Common myeloid progenitor, CD34-positive (primary cell): Measurements from ENCODE around the gene CLMN.

ENCODE experiments used
- CTCF ChIA-PET: fragments of 350-600 bp; sonication (Branson Sonifier 250); formaldehyde crosslinking; loops from one replicate; lab custom pipeline; 2021; ENCODE audit warnings: antibody characterized with exemption; lab: Charles Lee
- POLR2A ChIA-PET: fragments of 350-600 bp; sonication (Branson Sonifier 250); formaldehyde crosslinking; loops from one replicate; lab custom pipeline; 2021; ENCODE audit warnings: antibody characterized with exemption; lab: Charles Lee
- DNase-seq, 3 donors: peaks; one replicate each; pipeline versions ENCODE4 v3.0.0 to v3.0.0-alpha.2; 2013
- H3K27ac ChIP-seq, 2 experiments: 1 replicate in 1 of 2; 2 replicates in 1 of 2; pipeline ENCODE4 v1.7.0; 2013; ENCODE audit warnings: inconsistent platforms in 2 of 2, low read length in 2 of 2, mild to moderate bottlenecking in 2 of 2, low read depth in 1 of 2, moderate library complexity in 1 of 2; ENCODE audit not compliant: severe bottlenecking in 2 of 2, insufficient read depth in 1 of 2, poor library complexity in 1 of 2
- H3K27me3 ChIP-seq, 5 experiments: replicated peaks in 2 of 5; 1 replicate in 3 of 5; 2 replicates in 2 of 5; pipeline versions ENCODE4 v1.6.1 to v1.7.0; 2013; ENCODE audit warnings: low read length in 4 of 5, mild to moderate bottlenecking in 2 of 5, moderate library complexity in 2 of 5, inconsistent platforms in 1 of 5; ENCODE audit not compliant: insufficient read depth in 5 of 5, control insufficient read depth in 4 of 5
- H3K36me3 ChIP-seq, 4 experiments: 1 replicate in 2 of 4; 2 replicates in 2 of 4; pipeline versions ENCODE4 v1.6.1 to v1.7.0; 2013; ENCODE audit warnings: low read length in 3 of 4, control low read depth in 1 of 4, mild to moderate bottlenecking in 1 of 4; ENCODE audit not compliant: control insufficient read depth in 4 of 4, insufficient read depth in 4 of 4
- H3K4me1 ChIP-seq, 4 experiments: 1 replicate in 3 of 4; 2 replicates in 1 of 4; pipeline versions ENCODE4 v1.6.1 to v1.7.1; 2013; ENCODE audit warnings: low read length in 3 of 4, mild to moderate bottlenecking in 3 of 4, control low read depth in 1 of 4, inconsistent platforms in 1 of 4, moderate library complexity in 1 of 4; ENCODE audit not compliant: control insufficient read depth in 4 of 4, insufficient read depth in 4 of 4; ENCODE audit errors: control extremely low read depth in 1 of 4
- H3K4me3 ChIP-seq, 7 experiments: 1 replicate in 4 of 7; 2 replicates in 3 of 7; pipeline versions ENCODE4 v1.5.1 to v1.7.0; 2013; ENCODE audit warnings: mild to moderate bottlenecking in 7 of 7, low read length in 6 of 7, moderate library complexity in 6 of 7, inconsistent platforms in 2 of 7, low read depth in 2 of 7, control low read depth in 1 of 7; ENCODE audit not compliant: insufficient read depth in 4 of 7, control insufficient read depth in 1 of 7; ENCODE audit errors: extremely low read depth in 1 of 7
- H3K9me3 ChIP-seq, 5 experiments: 1 replicate in 4 of 5; 2 replicates in 1 of 5; pipeline versions ENCODE4 v1.6.1 to v1.7.1; 2013; ENCODE audit warnings: low read length in 4 of 5, mild to moderate bottlenecking in 2 of 5, inconsistent platforms in 1 of 5, low read depth in 1 of 5, moderate library complexity in 1 of 5; ENCODE audit not compliant: control insufficient read depth in 4 of 5, insufficient read depth in 2 of 5; ENCODE audit errors: control extremely low read depth in 1 of 5
- WGBS: methylation state at CpG from one replicate; pipeline ENCODE4 v1.1.5; 2013; ENCODE audit not compliant: insufficient coverage; 5-methylcytosine and 5-hydroxymethylcytosine counted together

The CLMN gene

GRCh38 chr14:95173518-95173917 is 146.2 kb downstream of the CLMN start:
- CTCF ChIA-PET, result interaction anchor here (1.5 to 5.7 kb wide), 4 partner anchors 11 to 25 kb away, joined by 4 to 27 read pairs (median 8); no protein-coding TSS in a partner anchor
- Histone ChIP-seq H3K36me3 (no peaks in the 10 kb centered on the region), H3K27ac (no peak overlapping the region), H3K4me3 (no peak overlapping the region), H3K9me3 (no peaks in the 10 kb centered on the region), H3K27me3 (no peaks in the 10 kb centered on the region), H3K4me1 (peaks cover 0 to 11% (median 4%) of the 10 kb centered on the region in 4 experiments)
- DNase-seq, result no peak
- POLR2A ChIA-PET, result no interaction called here

- CTCF ChIA-PET, result interaction anchor here (1.4 kb wide), 1 partner anchor 18 kb away, joined by 5 read pairs; no protein-coding TSS in a partner anchor
These were observed 152.5 kb downstream of the CLMN start for GRCh38 chr14:95167177-95167576.

GRCh38 chr14:95165517-95165916 is 154.2 kb downstream of the CLMN start:
- 100% methylated on average over 1 of the region's 3 CpGs for WGBS
- Histone ChIP-seq H3K36me3 (no peaks in the 10 kb centered on the region), H3K4me1 (peaks cover 0 to 11% (median 0%) of the 10 kb centered on the region in 4 experiments), H3K27me3 (no peaks in the 10 kb centered on the region), H3K4me3 (no peak overlapping the region), H3K9me3 (peaks cover 0 to 7% (median 6%) of the 10 kb centered on the region in 5 experiments), H3K27ac (no peak overlapping the region)
- no peak for DNase-seq
- POLR2A ChIA-PET, result interaction anchor here (0.6 kb wide), 1 partner anchor 30 kb away, joined by 3 read pairs; no protein-coding TSS in a partner anchor
- CTCF ChIA-PET, result interaction anchor here (1.4 kb wide), 1 partner anchor 19 kb away, joined by 5 read pairs; no protein-coding TSS in a partner anchor

More at GRCh38 chr14:95167177-95167576, 152.5 kb downstream of the CLMN start:
- no peak for DNase-seq
- POLR2A ChIA-PET, result no interaction called here
- H3K4me1 ChIP-seq, result peaks cover 0 to 11% (median 0%) of the 10 kb centered on the region in 4 experiments
- no peaks in the 10 kb centered on the region for H3K36me3 ChIP-seq
- WGBS, result 100% methylated on average over 2 of the region's 2 CpGs
- peaks cover 0 to 7% (median 6%) of the 10 kb centered on the region in 5 experiments for H3K9me3 ChIP-seq
- no peak overlapping the region for H3K27ac ChIP-seq
- no peaks in the 10 kb centered on the region for H3K27me3 ChIP-seq
- no peak overlapping the region for H3K4me3 ChIP-seq

GRCh38 chr14:95164506-95164905 is 155.2 kb downstream of the CLMN start:
- H3K4me1 ChIP-seq, result peaks cover 0 to 11% (median 0%) of the 10 kb centered on the region in 4 experiments
- no CpG with 5 or more reads among the region's 1 CpG for WGBS
- no peak for DNase-seq
- POLR2A ChIA-PET, result no interaction called here
- H3K27me3 ChIP-seq, result no peaks in the 10 kb centered on the region
- H3K36me3 ChIP-seq, result no peaks in the 10 kb centered on the region
- no peak overlapping the region for H3K27ac ChIP-seq
- peaks cover 0 to 7% (median 6%) of the 10 kb centered on the region in 5 experiments for H3K9me3 ChIP-seq
- CTCF ChIA-PET, result no interaction called here
- H3K4me3 ChIP-seq, result no peak overlapping the region

GRCh38 chr14:95163666-95164065 is 156.0 kb downstream of the CLMN start:
- 94% methylated on average over 2 of the region's 3 CpGs for WGBS
- ChIA-PET POLR2A (no interaction called here), CTCF (no interaction called here)
- Histone ChIP-seq H3K4me3 (no peak overlapping the region), H3K27ac (no peak overlapping the region), H3K36me3 (no peaks in the 10 kb centered on the region), H3K27me3 (no peaks in the 10 kb centered on the region), H3K9me3 (peaks cover 0 to 7% (median 6%) of the 10 kb centered on the region in 5 experiments), H3K4me1 (peaks cover 0 to 13% (median 1%) of the 10 kb centered on the region in 4 experiments)
- DNase-seq, result no peak

- POLR2A ChIA-PET, result no interaction called here
- Histone ChIP-seq H3K4me1 (peaks cover 0 to 18% (median 4%) of the 10 kb centered on the region in 4 experiments), H3K27me3 (no peaks in the 10 kb centered on the region), H3K27ac (no peak overlapping the region), H3K36me3 (no peaks in the 10 kb centered on the region), H3K9me3 (peaks cover 0 to 7% (median 6%) of the 10 kb centered on the region in 5 experiments), H3K4me3 (no peak overlapping the region)
- no peak for DNase-seq
- WGBS, result 40% methylated on average over 1 of the region's 2 CpGs
- CTCF ChIA-PET, result no interaction called here
These were observed 156.6 kb downstream of the CLMN start for GRCh38 chr14:95163132-95163531.

GRCh38 chr14:95162641-95163040 is 157.1 kb downstream of the CLMN start:
- peaks cover 0 to 7% (median 6%) of the 10 kb centered on the region in 5 experiments for H3K9me3 ChIP-seq
- no peaks in the 10 kb centered on the region for H3K27me3 ChIP-seq
- H3K4me3 ChIP-seq, result no peak overlapping the region
- DNase-seq, result no peak
- CTCF ChIA-PET, result interaction anchor here (1.7 kb wide), 1 partner anchor 12 kb away, joined by 7 read pairs; no protein-coding TSS in a partner anchor
- no peaks in the 10 kb centered on the region for H3K36me3 ChIP-seq
- 100% methylated on average over 1 of the region's 2 CpGs for WGBS
- H3K4me1 ChIP-seq, result peaks cover 0 to 23% (median 7%) of the 10 kb centered on the region in 4 experiments
- H3K27ac ChIP-seq, result no peak overlapping the region
- POLR2A ChIA-PET, result interaction anchor here (0.5 to 0.6 kb wide), 2 partner anchors 23 to 93 kb away, joined by 3 read pairs; no protein-coding TSS in a partner anchor
